GM18505 (cell line): ENCODE measurements around the gene MRLN.
"Not testable (repeated sequence)": the region's sequence is repeated elsewhere in the genome, so short reads cannot be mapped to it uniquely, and the experiment has no call there.

Source experiments
- ATAC-seq: cut with Tn5 transposase; IDR thresholded peaks from one replicate; pipeline ENCODE4 v1.9.1; 2021; ENCODE audit not compliant: unreplicated experiment
- POLR2A ChIP-seq: IDR thresholded peaks from 4 replicates; pipeline ENCODE4 v1.6.1; 2011; ENCODE audit warnings: borderline replicate concordance; ENCODE audit not compliant: insufficient read depth, insufficient read length; ENCODE audit errors: extremely low read depth

MRLN gene

DNA sequence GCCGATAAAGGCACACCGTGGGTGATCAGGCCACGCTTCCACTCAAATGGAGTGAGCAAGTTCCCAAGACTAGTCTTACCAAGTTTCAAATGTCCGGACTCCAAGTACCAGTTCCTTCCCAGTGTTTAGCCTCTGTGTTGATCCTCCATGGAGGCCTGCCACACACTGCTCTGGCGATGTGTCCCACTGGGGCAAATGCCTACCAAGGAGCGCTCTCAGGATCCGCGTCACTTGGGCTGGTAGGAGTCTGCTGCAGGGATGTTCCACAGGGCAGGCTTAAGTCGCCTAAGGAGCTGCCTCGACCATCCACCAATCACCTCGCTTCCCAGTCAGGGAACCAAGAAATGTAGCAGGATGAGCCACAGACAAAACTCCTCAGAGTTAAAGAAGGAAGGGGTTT is 17.4 kb upstream of the MRLN start:
- ATAC-seq, result no peak
- no peak for TF ChIP-seq POLR2A

DNA sequence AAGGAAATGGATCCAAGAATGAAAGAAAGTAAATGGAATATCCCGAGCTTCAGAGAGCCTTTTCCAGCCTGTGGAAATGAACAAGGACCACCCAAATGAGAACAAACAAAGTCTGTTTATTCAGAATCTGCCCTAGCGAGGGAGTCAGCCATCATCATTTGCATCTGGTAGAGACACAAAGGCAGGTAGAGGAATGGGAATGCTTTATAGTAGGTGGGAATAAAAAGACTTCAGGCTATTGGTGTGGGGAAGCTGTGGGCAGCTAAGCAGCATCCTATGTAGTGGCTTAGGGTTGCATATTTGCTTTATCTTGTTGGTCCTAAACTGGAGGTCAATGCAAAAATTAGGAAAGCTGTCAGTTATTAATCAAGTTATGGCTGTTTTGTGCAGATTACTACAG is 9.2 kb upstream of the MRLN start:
- ATAC-seq, result no peak
- no peak for TF ChIP-seq POLR2A

DNA sequence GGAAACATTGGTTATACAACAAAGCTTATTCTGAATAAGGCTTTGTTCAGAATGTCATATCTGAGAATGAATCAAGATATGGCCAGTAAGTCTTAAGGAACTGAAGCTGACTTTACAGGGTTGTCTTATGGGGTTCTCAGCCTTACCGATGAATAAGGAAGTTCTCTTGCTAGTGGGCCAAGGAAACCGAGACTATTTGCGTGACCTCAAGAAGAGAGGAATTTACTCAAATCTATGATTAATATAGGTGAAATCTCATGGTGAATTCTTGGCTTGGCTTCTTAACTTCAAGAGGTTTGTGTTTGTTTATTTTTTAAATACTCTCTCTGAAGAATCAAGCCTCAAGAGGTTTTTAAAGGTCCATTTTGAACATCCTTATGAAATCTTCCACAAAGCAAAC is 4.7 kb upstream of the MRLN start:
- no peak for TF ChIP-seq POLR2A
- ATAC-seq, result no peak

DNA sequence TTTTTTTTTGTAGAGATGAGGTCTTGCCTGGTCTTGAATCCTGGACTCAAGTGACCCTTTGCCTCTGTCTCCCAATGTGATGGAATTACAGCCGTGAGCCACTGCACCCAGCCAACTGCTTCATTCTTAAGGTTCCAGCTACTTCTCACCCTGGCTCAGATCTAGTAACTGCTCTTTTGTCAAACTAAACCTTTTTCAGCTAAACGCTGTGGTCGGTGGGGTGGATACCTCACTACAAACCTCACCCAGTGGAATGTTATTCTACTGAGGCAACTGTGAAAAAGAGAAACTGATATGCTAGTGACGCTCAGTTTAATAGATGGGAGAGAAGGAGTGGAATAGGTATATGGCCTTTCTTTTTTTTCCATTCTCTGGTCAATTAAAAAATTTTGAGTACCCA is 1.7 kb upstream of the MRLN start:
- no peak for ATAC-seq
- no peak for TF ChIP-seq POLR2A

DNA sequence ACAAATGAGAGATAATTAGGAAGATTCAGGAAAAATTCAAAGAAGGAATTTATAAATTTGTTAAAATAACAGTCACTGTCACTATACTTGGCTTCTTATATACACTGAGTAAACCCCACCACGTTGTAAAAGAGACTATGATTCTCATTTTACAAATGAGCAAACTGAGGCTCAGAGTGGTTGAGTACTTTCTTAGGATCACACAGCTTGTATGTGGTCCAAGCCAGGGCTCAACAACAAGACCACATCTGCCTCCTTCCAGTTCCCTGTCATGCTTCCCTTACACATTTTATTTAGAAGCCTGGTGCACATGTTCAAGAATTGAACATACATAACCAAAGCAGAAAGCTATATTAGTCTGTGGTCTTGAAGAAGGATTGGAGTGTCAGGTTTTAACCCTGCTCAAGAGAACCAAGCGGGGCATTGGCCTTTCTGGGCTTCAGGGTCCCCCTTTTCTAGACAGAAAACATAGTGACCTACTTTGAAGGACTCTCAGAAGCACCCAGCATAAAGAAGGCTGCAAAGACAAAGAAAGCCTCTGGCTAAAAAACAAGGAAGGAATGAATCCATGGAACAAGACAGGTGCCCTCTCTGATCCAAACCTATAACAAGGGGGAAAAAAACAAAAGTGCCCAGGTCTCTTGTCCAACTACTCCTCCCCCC is 846 bp downstream of the MRLN start:
- ATAC-seq, result no peak
- TF ChIP-seq POLR2A, result no peak

DNA sequence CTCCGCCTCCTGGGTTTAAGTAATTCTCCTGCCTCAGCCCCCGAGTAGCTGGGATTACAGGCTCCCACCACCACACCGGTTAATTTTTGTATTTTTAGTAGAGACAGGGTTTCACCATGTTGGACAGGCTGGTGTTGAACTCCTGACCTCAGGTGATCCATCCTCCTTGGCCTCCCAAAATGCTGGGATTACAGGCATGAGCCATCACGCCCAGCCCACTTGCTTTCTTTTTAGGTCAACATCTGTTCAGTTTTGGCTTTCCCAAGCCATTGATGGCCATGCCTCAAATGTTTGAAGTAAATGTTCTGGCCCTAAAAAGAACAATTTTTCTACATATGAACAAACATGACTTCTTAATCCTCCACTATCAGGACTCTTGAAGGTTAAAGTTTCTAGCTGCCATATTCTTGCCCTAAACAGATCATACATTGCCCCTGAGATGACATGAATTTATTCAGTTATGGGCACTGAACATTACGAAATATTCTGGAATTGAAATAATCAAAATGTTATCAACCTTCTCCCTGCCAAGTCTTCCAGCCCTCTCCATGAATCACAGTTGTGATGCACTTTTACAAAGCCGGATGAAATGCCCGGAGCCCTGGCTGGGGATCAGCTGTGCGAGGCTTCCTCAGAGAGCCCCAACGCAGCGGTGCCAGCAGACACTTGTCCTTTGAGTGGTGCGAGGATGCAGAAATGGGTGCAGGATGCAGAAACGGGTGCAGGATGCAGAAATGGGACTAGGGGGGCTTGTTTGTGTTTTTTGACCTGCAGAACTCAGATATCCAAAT is 2.9 kb downstream of the MRLN start:
- no peak for ATAC-seq

DNA sequence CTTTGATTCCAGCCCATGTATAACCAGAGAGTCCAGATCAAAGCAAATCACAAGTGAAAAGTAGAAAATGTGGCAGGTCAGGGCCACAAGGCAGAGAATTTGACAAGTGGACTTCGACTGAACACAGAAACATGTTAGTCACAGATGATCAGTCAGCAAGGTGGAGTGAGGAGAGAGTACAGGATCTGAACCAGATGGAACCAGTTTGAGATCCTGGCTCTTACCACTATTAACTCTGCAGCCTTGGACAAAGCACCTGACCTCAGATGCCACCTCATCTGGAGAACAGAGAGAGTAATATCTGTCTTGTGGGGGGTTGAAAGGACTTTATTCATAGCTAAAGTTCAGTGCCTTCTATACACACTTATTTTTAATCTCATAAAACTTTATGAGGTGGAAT is 4.4 kb downstream of the MRLN start:
- ATAC-seq, result peak; percentile 83

More for the DNA sequence above, 2.9 kb downstream of the MRLN start:
- no peak for TF ChIP-seq POLR2A

DNA sequence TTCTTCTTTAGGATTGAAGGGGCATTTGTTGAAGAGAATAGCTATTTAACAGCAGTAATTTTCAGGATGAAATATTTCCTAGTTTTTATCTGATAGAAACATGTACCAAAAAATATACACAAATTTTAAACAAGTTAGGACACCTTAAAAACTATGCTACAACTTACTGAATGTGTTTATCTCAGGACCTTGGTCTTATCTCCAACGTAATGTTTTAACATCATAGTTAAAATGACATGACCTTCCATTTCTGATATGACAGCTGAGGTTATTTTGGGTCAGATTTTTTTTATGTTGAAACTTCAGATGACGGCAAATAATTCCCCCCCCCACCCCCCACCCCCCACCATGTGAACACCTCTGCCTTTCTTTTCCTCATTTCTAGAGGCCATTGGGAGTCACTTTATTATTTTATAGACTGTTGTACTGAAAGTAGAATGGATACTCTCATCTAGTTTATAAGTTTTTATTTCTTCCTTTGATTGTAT is 8.0 kb downstream of the MRLN start:
- no peak for TF ChIP-seq POLR2A
- no peak for ATAC-seq

More for the DNA sequence above, 4.4 kb downstream of the MRLN start:
- TF ChIP-seq POLR2A, result no peak

DNA sequence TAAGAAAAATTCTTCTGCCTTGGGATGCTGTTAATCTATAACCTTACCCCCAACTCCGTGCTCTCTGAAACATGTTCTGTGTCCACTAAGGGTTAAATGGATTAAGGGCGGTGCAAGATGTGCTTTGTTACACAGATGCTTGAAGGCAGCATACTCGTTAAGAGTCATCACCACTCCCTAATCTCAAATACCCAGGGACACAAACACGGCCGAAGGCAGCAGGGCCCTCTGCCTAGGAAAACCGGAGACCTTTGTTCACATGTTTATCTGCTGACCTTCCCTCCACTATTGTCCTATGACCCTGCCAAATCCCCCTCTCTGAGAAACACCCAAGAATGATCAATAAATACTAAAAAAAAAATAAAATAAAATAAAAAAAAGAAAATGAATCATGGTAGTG is 8.5 kb downstream of the MRLN start:
- ATAC-seq, result not testable (repeated sequence)

DNA sequence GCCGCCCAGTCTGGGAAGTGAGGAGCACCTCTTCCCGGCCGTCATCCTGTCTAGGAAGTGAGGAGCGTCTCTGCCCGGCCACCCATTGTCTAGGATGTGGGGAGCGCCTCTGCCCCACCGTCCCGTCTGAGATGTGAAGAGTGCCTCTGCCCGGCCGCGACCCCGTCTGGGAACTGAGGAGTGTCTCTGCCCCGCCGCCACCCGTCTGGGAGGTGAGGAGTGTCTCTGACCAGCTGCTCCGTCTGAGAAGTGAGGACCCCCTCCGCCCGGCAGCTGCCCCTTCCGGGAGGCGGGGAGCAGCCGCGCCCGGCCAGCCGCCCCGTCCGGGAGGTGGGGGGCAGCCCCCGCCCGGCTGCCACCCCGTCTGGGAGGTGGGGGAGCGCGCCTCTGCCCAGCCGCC is 9.1 kb downstream of the MRLN start:
- ATAC-seq, result not testable (repeated sequence)

DNA sequence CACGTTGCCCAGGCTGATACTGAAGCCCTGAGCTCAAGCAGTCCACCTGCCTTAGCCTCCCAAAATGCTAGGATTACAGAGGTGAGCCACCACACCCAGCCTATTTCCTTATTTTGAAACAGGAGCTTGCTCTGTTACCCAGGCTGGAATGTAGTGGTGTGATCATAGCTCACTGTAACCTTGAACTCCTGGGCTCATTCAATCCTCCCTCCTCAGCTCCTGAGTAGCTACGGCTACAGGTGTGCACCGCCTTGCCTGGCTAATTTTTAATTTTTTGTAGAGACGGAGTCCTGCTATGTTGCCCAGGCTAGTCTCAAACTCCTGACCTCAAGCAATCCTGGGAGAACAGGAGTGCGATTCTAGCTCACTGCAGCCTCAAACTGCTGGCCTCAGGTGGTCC is 11.7 kb downstream of the MRLN start:
- no peak for ATAC-seq
- no peak for TF ChIP-seq POLR2A

DNA sequence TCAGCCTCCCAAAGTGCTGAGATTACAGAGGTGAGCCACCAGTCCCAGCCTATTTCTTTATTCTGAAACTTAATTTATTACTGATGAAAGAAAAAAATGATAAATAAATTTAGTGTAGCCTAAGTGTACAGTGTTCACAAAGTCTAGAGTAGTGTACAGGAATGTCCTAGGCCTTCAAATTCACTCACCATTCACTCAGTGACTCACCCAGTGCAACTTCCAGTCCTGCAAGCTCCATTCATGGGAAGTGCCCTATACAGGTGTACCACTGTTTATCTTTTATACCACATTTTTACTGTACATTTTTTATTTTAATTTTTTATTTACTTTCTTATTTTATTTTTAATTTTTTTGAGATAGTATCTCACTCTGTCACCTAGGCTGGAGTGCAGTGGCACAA is 12.2 kb downstream of the MRLN start:
- no peak for TF ChIP-seq POLR2A
- no peak for ATAC-seq

DNA sequence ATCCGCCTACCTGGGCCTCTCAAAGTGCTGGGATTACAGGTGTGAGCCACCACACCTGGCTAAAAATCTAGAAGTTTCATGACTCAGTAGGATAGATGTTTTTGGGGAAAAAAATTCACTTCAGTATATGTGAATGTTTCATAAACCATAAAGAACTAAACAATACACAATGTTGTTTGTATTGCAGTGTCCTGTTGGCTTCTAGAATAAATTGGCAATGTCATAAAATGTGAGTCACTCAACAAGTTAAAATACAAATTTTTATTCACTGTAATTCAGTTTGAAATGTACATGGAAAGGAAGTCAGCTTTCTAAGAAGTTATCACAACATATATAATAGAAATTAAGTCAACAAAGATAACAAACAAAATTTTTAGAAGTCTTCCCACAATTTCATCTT is 16.5 kb downstream of the MRLN start:
- TF ChIP-seq POLR2A, result no peak
- ATAC-seq, result no peak

DNA sequence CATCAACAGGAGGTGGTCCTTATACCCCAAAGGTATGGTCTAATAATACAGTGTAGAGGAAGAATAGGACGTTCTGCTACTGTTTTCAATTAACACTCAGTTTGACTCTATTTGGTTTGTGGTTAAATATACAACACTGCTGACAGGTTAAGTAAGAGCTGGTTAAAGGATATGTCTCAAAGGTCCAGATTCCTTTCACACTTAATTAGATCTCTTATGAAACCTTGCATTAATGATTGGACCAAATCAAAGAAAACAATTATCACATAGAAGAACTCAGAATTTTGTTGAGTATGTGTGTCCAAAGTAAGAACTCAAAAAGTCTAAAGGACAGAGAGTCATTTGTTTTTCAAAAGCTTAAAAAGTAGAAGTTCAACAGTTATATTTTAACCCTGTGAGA is 18.0 kb downstream of the MRLN start:
- TF ChIP-seq POLR2A, result no peak
- no peak for ATAC-seq
